A549 (cell line): Measurements from ENCODE around the gene LRRC45.

Experiments used
- BHLHE40 ChIP-seq: IDR thresholded peaks from 2 replicates; pipeline ENCODE4 v1.6.1; 2012; ENCODE audit warnings: low read depth, low read length, inconsistent platforms
- CBX8 ChIP-seq: fragments of 200-600 bp; sonication (generic); IDR thresholded peaks from 2 replicates; pipeline ENCODE4 v1.6.1; 2016
- CHD2 ChIP-seq: fragments of 150-350 bp; IDR thresholded peaks from 2 replicates; pipeline ENCODE4 v1.6.1; 2014; ENCODE audit warnings: low read length; ENCODE audit not compliant: partially characterized antibody
- CTCF ChIP-seq: fragments of >200 bp; sonication (Bioruptor Twin); formaldehyde crosslinking; IDR thresholded peaks from 3 replicates; pipeline ENCODE4 v1.5.1; 2016
- POLR2A ChIP-seq: IDR thresholded peaks from 2 replicates; pipeline ENCODE4 v1.6.1; 2012; ENCODE audit warnings: mild to moderate bottlenecking, low read length
- RAD21 ChIP-seq, 2 experiments: fragments of >200 bp in 1 of 2; sonication (Bioruptor Twin) in 1 of 2; formaldehyde crosslinking in 1 of 2; IDR thresholded peaks in 1 of 2; conservative IDR thresholded peaks in 1 of 2; 2 replicates in 1 of 2; 3 replicates in 1 of 2; pipeline ENCODE4 v1.6.1; 2012 to 2018; ENCODE audit warnings: inconsistent platforms in 1 of 2
- RFX5 ChIP-seq: fragments of 450-650 bp; IDR thresholded peaks from 2 replicates; pipeline ENCODE4 v1.7.1; 2014; ENCODE audit warnings: antibody characterized with exemption, mild to moderate bottlenecking, moderate library complexity

GRCh38 chr17:82062984-82063368, 39.9 kb downstream of the LRRC45 start:
- TF ChIP-seq RAD21 (conservative IDR thresholded peaks at IDR 0.05 in 1 of 2, IDR thresholded peaks at IDR 0.05 in 1 of 2) (no peak), CHD2 (no peak), CTCF (no peak), POLR2A (no peak), BHLHE40 (no peak), RFX5 (no peak), CBX8 (no peak)
